ENCODE measurements around the gene SLC12A1. TPM values are rescaled to one million over a fixed set of nuclear protein-coding genes. Genes with fewer than 3 reads are reported as not detected.

SLC12A1 gene
- total and polyA plus RNA-seq, 7 donors = 0.03 TPM; not detected in 6

GRCh38 chr15:48330105-48330785 lies 124.1 kb downstream of the SLC12A1 start:
- H3K4me1 ChIP-seq = peaks cover 0 to 20% (median 15%) of the 10 kb centered on the region in 4 donors
- intact Hi-C loops (cut with DNase I) = loop anchor here (5.0 kb wide), 2 partner anchors 153 to 717 kb away; partner anchors contain the start of genes MYEF2 and SECISBP2L
- H3K9me3 ChIP-seq = no peaks in the 10 kb centered on the region
- TF ChIP-seq POLR2A (IDR thresholded peaks at IDR 0.05) (no peak), EP300 (IDR thresholded peaks at IDR 0.05) (no peak), POLR2AphosphoS5 (IDR thresholded peaks at IDR 0.05) (no peak), CTCF (IDR thresholded peaks at IDR 0.05) (no peak)
- H3K27me3 ChIP-seq = no peaks in the 10 kb centered on the region
- DNase-seq = no peak
- H3K4me3 ChIP-seq = peak overlapping the region; percentile 57 to 87 (median 72)
- peaks cover 0 to 13% (median 4%) of the 10 kb centered on the region in 4 donors for H3K36me3 ChIP-seq
- 4 to 19% methylated on average over 11 of the region's 11 CpGs for WGBS, 2 donors
- peak overlapping the region; percentile 94 to 98 (median 96) for H3K27ac ChIP-seq

GRCh38 chr15:48330855-48331795 lies 125.0 kb downstream of the SLC12A1 start, which contains the start of gene DUT:
Gene DUT (plus strand): TSS chr15:48331429. CDS start chr15:48331516, 87 bp downstream.
- 0% methylated on average over 89 of the region's 89 CpGs for WGBS, 2 donors
- Histone ChIP-seq H3K4me1 (peaks cover 0 to 20% (median 15%) of the 10 kb centered on the region in 4 donors), H3K4me3 (peak within 1 kb of the TSS; percentile 57 to 87 (median 72)), H3K36me3 (peaks cover 0 to 22% (median 6%) of the 10 kb centered on the region in 4 donors), H3K27ac (peak within 1 kb of the TSS; percentile 94 to 98 (median 96)), H3K27me3 (no peaks in the 10 kb centered on the region), H3K9me3 (no peaks in the 10 kb centered on the region)
- peak; percentile 79 to 85 for TF ChIP-seq POLR2A (IDR thresholded peaks at IDR 0.05)
- TF ChIP-seq CTCF (IDR thresholded peaks at IDR 0.05) = no peak
- no peak for TF ChIP-seq EP300 (IDR thresholded peaks at IDR 0.05)
- TF ChIP-seq POLR2AphosphoS5 (IDR thresholded peaks at IDR 0.05) = peak; percentile 89 to 98 (median 94)
- peak; percentile 93 for DNase-seq
- intact Hi-C loops (cut with DNase I) = loop anchor here (5.0 kb wide), 2 partner anchors 154 to 716 kb away; partner anchors contain the start of genes MYEF2 and SECISBP2L

GRCh38 chr15:48331796-48332641 lies 125.9 kb downstream of the SLC12A1 start:
- H3K27me3 ChIP-seq = no peaks in the 10 kb centered on the region
- TF ChIP-seq CTCF (IDR thresholded peaks at IDR 0.05) (no peak), EP300 (IDR thresholded peaks at IDR 0.05) (no peak), POLR2A (IDR thresholded peaks at IDR 0.05) (no peak), POLR2AphosphoS5 (IDR thresholded peaks at IDR 0.05) (no peak)
- peak overlapping the region; percentile 94 to 98 (median 96) for H3K27ac ChIP-seq
- WGBS, 2 donors = 0 to 1% methylated on average over 64 of the region's 64 CpGs
- H3K4me1 ChIP-seq = peaks cover 0 to 20% (median 15%) of the 10 kb centered on the region in 4 donors
- intact Hi-C loops (cut with DNase I) = loop anchor here (5.0 kb wide), 2 partner anchors 155 to 715 kb away; partner anchors contain the start of genes MYEF2 and SECISBP2L
- no peaks in the 10 kb centered on the region for H3K9me3 ChIP-seq
- peak overlapping the region; percentile 57 to 87 (median 72) for H3K4me3 ChIP-seq
- peaks cover 0 to 31% (median 12%) of the 10 kb centered on the region in 4 donors for H3K36me3 ChIP-seq
- peak; percentile 90 for DNase-seq

DNA sequence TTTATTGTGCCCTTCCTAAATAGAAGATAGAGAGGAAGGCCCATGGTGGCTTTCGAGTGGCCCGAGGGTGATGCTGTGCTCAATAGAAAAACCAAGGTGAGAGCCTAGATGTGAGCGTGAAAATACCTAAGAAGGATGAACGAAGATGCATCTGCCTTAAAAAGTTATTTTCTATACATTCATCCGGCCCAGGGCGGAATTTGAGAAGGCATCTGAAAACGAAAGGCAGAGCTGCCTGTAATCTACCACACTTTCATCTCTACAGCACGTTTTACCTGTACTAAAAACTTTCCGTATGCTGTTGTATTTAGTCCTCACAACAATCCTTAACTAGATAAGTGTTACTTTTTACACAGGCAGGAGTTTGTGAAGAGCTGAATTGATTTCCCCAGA lies 126.5 kb downstream of the SLC12A1 start:
- H3K27me3 ChIP-seq = no peaks in the 10 kb centered on the region
- 12 to 25% methylated on average over 9 of the region's 9 CpGs for WGBS, 2 donors
- peaks cover 0 to 37% (median 15%) of the 10 kb centered on the region in 4 donors for H3K36me3 ChIP-seq
- H3K4me3 ChIP-seq = peak overlapping the region in 3 of 4 donors; percentile 71 to 87 (median 72)
- H3K4me1 ChIP-seq = peaks cover 0 to 20% (median 15%) of the 10 kb centered on the region in 4 donors
- H3K9me3 ChIP-seq = no peaks in the 10 kb centered on the region
- H3K27ac ChIP-seq = no peak overlapping the region
- intact Hi-C loops (cut with DNase I) = loop anchor here (5.0 kb wide), 2 partner anchors 155 to 715 kb away; partner anchors contain the start of genes MYEF2 and SECISBP2L
- no peak for TF ChIP-seq POLR2A (IDR thresholded peaks at IDR 0.05)
- no peak for TF ChIP-seq POLR2AphosphoS5 (IDR thresholded peaks at IDR 0.05)
- TF ChIP-seq EP300 (IDR thresholded peaks at IDR 0.05) = no peak
- no peak for TF ChIP-seq CTCF (IDR thresholded peaks at IDR 0.05)
- DNase-seq = no peak
